MCF 10A (cell line): ENCODE measurements around the gene NNMT. TPM values are rescaled to one million over a fixed set of nuclear protein-coding genes. Genes with fewer than 3 reads are reported as not detected.

Experiments used
- BruUV-seq: library from RNA; stranded (reverse); fragments of 400-500 nt; replicated peaks from 2 replicates; lab custom pipeline; 2021; lab: Mats Ljungman, UMichigan
- CTCF ChIA-PET: fragments of 300-600 bp; sonication (Branson Sonifier 250); formaldehyde crosslinking; extraction: SDS; loops from one replicate; lab custom pipeline; 2021; ENCODE audit warnings: antibody characterized with exemption, inconsistent platforms; lab: Yijun Ruan, JAX
- POLR2A ChIA-PET: fragments of 300-600, 350-650 bp; sonication (Branson Sonifier 250); formaldehyde crosslinking; extraction: SDS; loops from one replicate; lab custom pipeline; 2020; ENCODE audit warnings: antibody characterized with exemption, inconsistent platforms; lab: Yijun Ruan, JAX
- DNase-seq: peaks from one replicate; pipeline ENCODE4 v3.0.0-alpha.2; 2018; ENCODE audit not compliant: unreplicated experiment
- H3K27ac Mint-ChIP-seq: one replicate; pipeline ENCODE4 v1.8.0; 2022; ENCODE audit warnings: mild to moderate bottlenecking, low read depth, mixed read lengths; ENCODE audit not compliant: unreplicated experiment
- H3K27me3 Mint-ChIP-seq: one replicate; pipeline ENCODE4 v1.8.0; 2022; ENCODE audit warnings: mixed read lengths; ENCODE audit not compliant: insufficient read depth, unreplicated experiment
- H3K36me3 Mint-ChIP-seq: one replicate; pipeline ENCODE4 v1.8.0; 2022; ENCODE audit warnings: mild to moderate bottlenecking, moderate library complexity, mixed read lengths; ENCODE audit not compliant: insufficient read depth, unreplicated experiment
- H3K4me1 Mint-ChIP-seq: one replicate; pipeline ENCODE4 v1.8.0; 2022; ENCODE audit warnings: mixed read lengths; ENCODE audit not compliant: insufficient read depth, unreplicated experiment
- H3K4me3 Mint-ChIP-seq: one replicate; pipeline ENCODE4 v1.8.0; 2022; ENCODE audit warnings: mild to moderate bottlenecking, moderate library complexity, mixed read lengths; ENCODE audit not compliant: unreplicated experiment
- H3K9me3 Mint-ChIP-seq: one replicate; pipeline ENCODE4 v1.8.0; 2022; ENCODE audit warnings: mixed read lengths; ENCODE audit not compliant: unreplicated experiment
- CTCF ChIP-seq: fragments of 200-600 bp; IDR thresholded peaks from one replicate; pipeline ENCODE4 v1.8.0; 2022; ENCODE audit warnings: antibody characterized with exemption, mild to moderate bottlenecking; ENCODE audit not compliant: unreplicated experiment
- intact Hi-C: fragments of 100-400 bp; cut with micrococcal nuclease; formaldehyde crosslinking; loops from 2 replicates; pipeline ENCODE4 v1.14.1; 2022
- total RNA-seq: library from RNA; stranded (reverse); gene quantifications from 2 replicates; pipeline ENCODE4 v1.2.3, GENCODE V29; 2022

Gene NNMT
- total RNA-seq, 1 experiment from 2014 or later = 638 TPM

- TF ChIP-seq CTCF = no peak
- no peaks in the 10 kb centered on the region for H3K27me3 Mint-ChIP-seq
- H3K9me3 Mint-ChIP-seq = no peaks in the 10 kb centered on the region
- BruUV-seq = no TSS peak
- POLR2A ChIA-PET = interaction anchor here (0.6 to 4.7 kb wide), 20 partner anchors 8 to 346 kb away, joined by 3 to 83 read pairs (median 4); partner anchors contain the start of genes NNMT and REXO2
- CTCF ChIA-PET = interaction anchor here (1.3 to 3.2 kb wide), 5 partner anchors 10 to 314 kb away, joined by 3 to 19 read pairs (median 11); partner anchors contain the start of gene NNMT
- H3K36me3 Mint-ChIP-seq = peaks cover 100% of the 10 kb centered on the region
- H3K27ac Mint-ChIP-seq = peak overlapping the region; percentile 85
- intact Hi-C loops = no loop called here
- peak overlapping the region; percentile 70 for H3K4me3 Mint-ChIP-seq
- DNase-seq = peak; percentile 92
- peaks cover 52% of the 10 kb centered on the region for H3K4me1 Mint-ChIP-seq
Measured at GRCh38 chr11:114308689-114309089, 12.5 kb downstream of the NNMT start.

GRCh38 chr11:114309517-114309916 is 13.3 kb downstream of the NNMT start:
- CTCF ChIA-PET = interaction anchor here (0.6 to 3.2 kb wide), 4 partner anchors 11 to 315 kb away, joined by 3 to 19 read pairs (median 4); no protein-coding TSS in a partner anchor
- Mint-ChIP-seq H3K9me3 (no peaks in the 10 kb centered on the region), H3K27ac (peak overlapping the region; percentile 85)

GRCh38 chr11:114310095-114310494 is 13.9 kb downstream of the NNMT start:
- Mint-ChIP-seq H3K36me3 (peaks cover 100% of the 10 kb centered on the region), H3K27ac (no peak overlapping the region), H3K9me3 (no peaks in the 10 kb centered on the region), H3K4me1 (peaks cover 43% of the 10 kb centered on the region), H3K4me3 (peak overlapping the region; percentile 70), H3K27me3 (no peaks in the 10 kb centered on the region)
- CTCF ChIA-PET = interaction anchor here (0.6 to 1.3 kb wide), 3 partner anchors 29 to 142 kb away, joined by 3 to 4 read pairs (median 4); no protein-coding TSS in a partner anchor
- POLR2A ChIA-PET = interaction anchor here (0.9 to 4.7 kb wide), 6 partner anchors 11 to 129 kb away, joined by 3 to 83 read pairs (median 16); partner anchors contain the start of genes NNMT and REXO2
- intact Hi-C loops = no loop called here
- no peak for DNase-seq
- no peak for TF ChIP-seq CTCF
- no TSS peak for BruUV-seq

More at GRCh38 chr11:114309517-114309916, 13.3 kb downstream of the NNMT start:
- no TSS peak for BruUV-seq
- intact Hi-C loops = no loop called here
- H3K36me3 Mint-ChIP-seq = peaks cover 100% of the 10 kb centered on the region
- H3K4me1 Mint-ChIP-seq = peaks cover 45% of the 10 kb centered on the region
- TF ChIP-seq CTCF = no peak
- H3K4me3 Mint-ChIP-seq = peak overlapping the region; percentile 70
- no peaks in the 10 kb centered on the region for H3K27me3 Mint-ChIP-seq
- no peak for DNase-seq
- POLR2A ChIA-PET = interaction anchor here (0.9 to 4.7 kb wide), 10 partner anchors 8 to 249 kb away, joined by 3 to 83 read pairs (median 7); partner anchors contain the start of genes NNMT and REXO2

GRCh38 chr11:114311946-114312345 is 15.7 kb downstream of the NNMT start:
- no TSS peak for BruUV-seq
- CTCF ChIA-PET = no interaction called here
- peak overlapping the region; percentile 28 for H3K4me3 Mint-ChIP-seq
- H3K4me1 Mint-ChIP-seq = peaks cover 33% of the 10 kb centered on the region
- DNase-seq = no peak
- H3K27ac Mint-ChIP-seq = no peak overlapping the region
- intact Hi-C loops = no loop called here
- H3K36me3 Mint-ChIP-seq = peaks cover 100% of the 10 kb centered on the region
- POLR2A ChIA-PET = interaction anchor here (1.1 to 2.2 kb wide), 4 partner anchors 9 to 133 kb away, joined by 3 to 13 read pairs (median 4); partner anchors contain the start of gene NNMT
- H3K9me3 Mint-ChIP-seq = no peaks in the 10 kb centered on the region
- H3K27me3 Mint-ChIP-seq = no peaks in the 10 kb centered on the region
- no peak for TF ChIP-seq CTCF
